GM19328 (cell line): ENCODE results near the gene TSPAN4.

ENCODE experiments used
- ATAC-seq: cut with Tn5 transposase; IDR thresholded peaks from one replicate; pipeline ENCODE4 v1.9.1; 2021; ENCODE audit warnings: mild to moderate bottlenecking, moderate library complexity; ENCODE audit not compliant: unreplicated experiment

TSPAN4 gene

GRCh38 chr11:842370-843002 is at the start of gene TSPAN4, which contains the start of gene POLR2L:
Gene TSPAN4 (plus strand): TSS chr11:842852. CDS start chr11:850305, 7,453 bp downstream.
Gene POLR2L (minus strand): TSS chr11:842529. CDS start chr11:842508, 21 bp downstream.
- peak; percentile 56 for ATAC-seq

GRCh38 chr11:792873-793272 is 49.8 kb upstream of the TSPAN4 start:
- ATAC-seq: no peak

- no peak for ATAC-seq
These were observed 49.1 kb upstream of the TSPAN4 start for GRCh38 chr11:793556-793955.

- no peak for ATAC-seq
These were observed 48.5 kb upstream of the TSPAN4 start for GRCh38 chr11:794013-794765.

GRCh38 chr11:794766-795633 is 47.7 kb upstream of the TSPAN4 start:
- ATAC-seq: no peak

- ATAC-seq: no peak
These were observed 46.8 kb upstream of the TSPAN4 start for GRCh38 chr11:795634-796564.

GRCh38 chr11:796565-797295 is 45.9 kb upstream of the TSPAN4 start:
- no peak for ATAC-seq

- peak; percentile 37 for ATAC-seq
These were observed 45.2 kb upstream of the TSPAN4 start for GRCh38 chr11:797296-798092.

- peak; percentile 66 for ATAC-seq
These were observed 44.4 kb upstream of the TSPAN4 start, which contains the start of gene SLC25A22 for GRCh38 chr11:798093-798713. Gene SLC25A22 (minus strand): TSS chr11:798281. CDS start chr11:795006, 3,275 bp downstream.

GRCh38 chr11:799641-800316 is 42.9 kb upstream of the TSPAN4 start:
- no peak for ATAC-seq

GRCh38 chr11:800473-800872 is 42.2 kb upstream of the TSPAN4 start:
- no peak for ATAC-seq

GRCh38 chr11:801097-801780 is 41.4 kb upstream of the TSPAN4 start:
- ATAC-seq: no peak

GRCh38 chr11:802018-802617 is 40.5 kb upstream of the TSPAN4 start:
- no peak for ATAC-seq

GRCh38 chr11:802693-803466 is 39.8 kb upstream of the TSPAN4 start:
- ATAC-seq: no peak

- no peak for ATAC-seq
These were observed 39.2 kb upstream of the TSPAN4 start for GRCh38 chr11:803467-803742.
